Gastrocnemius medialis (tissue), 4 donors: ENCODE data around the gene LINC01488. TPM values are rescaled to one million over a fixed set of nuclear protein-coding genes. Genes with fewer than 3 reads are reported as not detected.

Experiments
- ATAC-seq, 2 donors: fragments of 150-250 bp; one replicate each; pipeline ENCODE4 v1.9.1; 2016
- DNase-seq, 2 donors: peaks; one replicate each; pipeline ENCODE4 v3.0.0-alpha.2; 2019
- H3K27ac ChIP-seq, 4 donors: fragments of 200-600 bp; sonication (generic); 1 replicate in 1 of 4; 2 replicates in 3 of 4; pipeline ENCODE4 v1.5.1; 2016 to 2018; ENCODE audit warnings: mild to moderate bottlenecking in 2 of 4, moderate library complexity in 1 of 4
- H3K27me3 ChIP-seq, 3 donors: fragments of 200-600 bp; sonication (generic) in 2 of 3; 1 replicate in 1 of 3; 2 replicates in 2 of 3; pipeline versions ENCODE4 v1.5.1 to v1.6.0; 2016 to 2019; ENCODE audit warnings: mild to moderate bottlenecking in 1 of 3, moderate library complexity in 1 of 3
- H3K36me3 ChIP-seq, 2 donors: fragments of 200-600 bp; sonication (generic) in 1 of 2; one replicate each; pipeline ENCODE4 v1.5.1; 2017 to 2018
- H3K4me1 ChIP-seq, 2 donors: fragments of 200-600 bp; sonication (generic) in 1 of 2; one replicate each; pipeline ENCODE4 v1.5.1; 2016 to 2017; ENCODE audit warnings: mild to moderate bottlenecking in 2 of 2
- H3K4me3 ChIP-seq, 4 donors: fragments of 200-600 bp; sonication (generic) in 3 of 4; 1 replicate in 1 of 4; 2 replicates in 3 of 4; pipeline ENCODE4 v1.5.1; 2016 to 2019; ENCODE audit warnings: mild to moderate bottlenecking in 2 of 4
- H3K9me3 ChIP-seq, 3 donors: fragments of 200-600 bp; sonication (generic) in 2 of 3; 1 replicate in 1 of 3; 2 replicates in 2 of 3; pipeline ENCODE4 v1.5.1; 2016 to 2019
- POLR2A ChIP-seq, 2 donors: fragments of 450-650 bp; IDR thresholded peaks; one replicate each; pipeline ENCODE4 v1.6.1; 2017; ENCODE audit warnings: antibody characterized with exemption in 2 of 2, mild to moderate bottlenecking in 2 of 2, moderate library complexity in 2 of 2
- in situ Hi-C, 4 donors: fragments of 200-750 bp; cut with MboI; loops; one replicate each; pipeline versions ENCODE4 v1.15.0 to v1.8.0; 2017; ENCODE audit warnings: low sequenced_read_pairs in 4 of 4
- intact Hi-C: fragments of 100-400 bp; cut with DNase I; formaldehyde crosslinking; loops from one replicate; pipeline ENCODE4 v1.15.1; 2023; ENCODE audit warnings: low total_unique reads
- total RNA-seq, 4 donors: library from RNA; depleted of rRNA; stranded (reverse); fragments of >200 nt; gene quantifications; one replicate each; pipeline versions ENCODE4 v1.1.0 to v1.2.3, GENCODE V29; 2016
- TF ChIP-seq, protein P1 (sequence below), 5 experiments: fragments of 450-650 bp in 3 of 5; fragments of 200-600 bp in 2 of 5; sonication (generic) in 2 of 5; IDR thresholded peaks in 4 of 5; conservative IDR thresholded peaks in 1 of 5; 1 replicate in 4 of 5; 2 replicates in 1 of 5; pipeline ENCODE4 v1.5.1; 2016 to 2019; ENCODE audit warnings: antibody characterized with exemption in 5 of 5, mild to moderate bottlenecking in 3 of 5, moderate library complexity in 3 of 5

The LINC01488 gene
- total RNA-seq, 4 donors from 2014 or later = not detected

DNA sequence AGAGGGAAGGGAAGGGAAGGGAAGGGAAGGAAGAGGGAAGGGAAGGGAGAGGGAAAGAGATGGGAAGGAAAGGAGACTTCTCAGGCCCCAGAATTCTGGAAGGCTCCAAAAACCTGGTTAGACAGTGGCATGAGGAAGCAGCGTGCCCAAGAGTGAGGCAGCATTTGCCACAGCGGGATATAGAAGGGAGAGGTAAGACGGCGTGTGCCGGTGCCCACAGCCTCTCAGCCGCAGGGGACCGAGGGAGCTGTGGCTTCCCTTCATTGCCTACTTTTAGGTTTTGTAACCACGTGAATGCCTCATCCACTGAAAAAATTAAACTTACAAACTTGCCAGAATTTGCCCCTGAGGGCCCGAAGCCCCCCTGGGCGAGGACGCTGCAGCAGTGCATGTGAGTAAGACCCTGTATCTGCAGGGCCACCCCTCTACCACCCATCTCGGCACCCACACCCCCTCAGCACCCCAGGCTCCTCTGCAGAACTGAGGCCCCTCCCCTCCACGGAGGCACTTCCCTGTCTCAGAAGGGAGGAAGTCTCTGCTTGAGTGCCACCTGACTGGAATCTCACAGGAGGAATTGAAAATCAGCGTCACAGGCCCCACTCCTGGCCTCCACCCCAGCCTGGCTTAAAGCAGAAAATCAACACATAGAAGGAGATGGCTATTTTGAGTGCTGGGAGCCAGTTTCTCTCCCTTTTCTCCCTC lies 58.1 kb downstream of the LINC01488 start:
- H3K27ac ChIP-seq = peak overlapping the region in 2 of 4 donors; percentile 28 to 54
- DNase-seq (peak in 1 of 2 donors; percentile 23), ATAC-seq (peak; percentile 33 to 44)
- TF ChIP-seq, protein P1, sequence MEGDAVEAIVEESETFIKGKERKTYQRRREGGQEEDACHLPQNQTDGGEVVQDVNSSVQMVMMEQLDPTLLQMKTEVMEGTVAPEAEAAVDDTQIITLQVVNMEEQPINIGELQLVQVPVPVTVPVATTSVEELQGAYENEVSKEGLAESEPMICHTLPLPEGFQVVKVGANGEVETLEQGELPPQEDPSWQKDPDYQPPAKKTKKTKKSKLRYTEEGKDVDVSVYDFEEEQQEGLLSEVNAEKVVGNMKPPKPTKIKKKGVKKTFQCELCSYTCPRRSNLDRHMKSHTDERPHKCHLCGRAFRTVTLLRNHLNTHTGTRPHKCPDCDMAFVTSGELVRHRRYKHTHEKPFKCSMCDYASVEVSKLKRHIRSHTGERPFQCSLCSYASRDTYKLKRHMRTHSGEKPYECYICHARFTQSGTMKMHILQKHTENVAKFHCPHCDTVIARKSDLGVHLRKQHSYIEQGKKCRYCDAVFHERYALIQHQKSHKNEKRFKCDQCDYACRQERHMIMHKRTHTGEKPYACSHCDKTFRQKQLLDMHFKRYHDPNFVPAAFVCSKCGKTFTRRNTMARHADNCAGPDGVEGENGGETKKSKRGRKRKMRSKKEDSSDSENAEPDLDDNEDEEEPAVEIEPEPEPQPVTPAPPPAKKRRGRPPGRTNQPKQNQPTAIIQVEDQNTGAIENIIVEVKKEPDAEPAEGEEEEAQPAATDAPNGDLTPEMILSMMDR (IDR thresholded peaks at IDR 0.05 in 4 of 5, conservative IDR thresholded peaks at IDR 0.05 in 1 of 5) = no peak
- TF ChIP-seq POLR2A (IDR thresholded peaks at IDR 0.05) = no peak
- intact Hi-C loops = no loop called here
- in situ Hi-C loops = no loop called here
- no peaks in the 10 kb centered on the region for H3K36me3 ChIP-seq
- H3K4me3 ChIP-seq = peak overlapping the region in 3 of 4 donors; percentile 0 to 43 (median 21)
- H3K27me3 ChIP-seq = peaks cover 0 to 3% (median 0%) of the 10 kb centered on the region in 3 donors
- no peaks in the 10 kb centered on the region for H3K9me3 ChIP-seq
- peaks cover 20 to 22% of the 10 kb centered on the region in 2 donors for H3K4me1 ChIP-seq

- DNase-seq = peak in 1 of 2 donors; percentile 21
- peak overlapping the region in 3 of 4 donors; percentile 0 to 43 (median 21) for H3K4me3 ChIP-seq
Measured at GRCh38 chr11:69540118-69541000, 58.9 kb downstream of the LINC01488 start.

DNA sequence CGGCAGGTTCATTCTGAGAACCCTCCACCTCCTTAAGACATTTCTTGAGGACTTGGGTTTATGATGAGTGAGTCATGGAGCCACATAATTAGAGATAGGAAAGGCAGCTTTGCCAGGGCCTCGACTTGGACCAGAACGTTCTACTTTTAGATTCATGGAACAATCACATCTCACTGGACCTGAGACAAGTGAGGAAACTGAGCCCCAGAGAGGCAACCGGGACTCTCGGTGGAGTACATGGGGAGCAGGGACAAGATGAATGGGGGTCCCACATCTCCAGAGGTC lies 59.5 kb downstream of the LINC01488 start:
- no peak overlapping the region for H3K4me3 ChIP-seq
- no peaks in the 10 kb centered on the region for H3K36me3 ChIP-seq
- intact Hi-C loops (no loop called here), in situ Hi-C loops (no loop called here)
- H3K27ac ChIP-seq = no peak overlapping the region
- peaks cover 20 to 22% of the 10 kb centered on the region in 2 donors for H3K4me1 ChIP-seq
- no peaks in the 10 kb centered on the region for H3K9me3 ChIP-seq
- no peak for TF ChIP-seq POLR2A (IDR thresholded peaks at IDR 0.05)
- TF ChIP-seq, protein P1 (IDR thresholded peaks at IDR 0.05 in 4 of 5, conservative IDR thresholded peaks at IDR 0.05 in 1 of 5) = no peak
- no peak for ATAC-seq
- DNase-seq = no peak
- peaks cover 3 to 5% (median 4%) of the 10 kb centered on the region in 3 donors for H3K27me3 ChIP-seq

More at GRCh38 chr11:69540118-69541000, 58.9 kb downstream of the LINC01488 start:
- peaks cover 0 to 4% (median 3%) of the 10 kb centered on the region in 3 donors for H3K27me3 ChIP-seq
- TF ChIP-seq POLR2A (IDR thresholded peaks at IDR 0.05) = no peak
- TF ChIP-seq, protein P1 (IDR thresholded peaks at IDR 0.05 in 4 of 5, conservative IDR thresholded peaks at IDR 0.05 in 1 of 5) = peak in 1 of 5 experiments; percentile 24
- peaks cover 20 to 22% of the 10 kb centered on the region in 2 donors for H3K4me1 ChIP-seq
- H3K27ac ChIP-seq = peak overlapping the region in 2 of 4 donors; percentile 28 to 54
- intact Hi-C loops = no loop called here
- H3K36me3 ChIP-seq = no peaks in the 10 kb centered on the region
- no peaks in the 10 kb centered on the region for H3K9me3 ChIP-seq
- in situ Hi-C loops = no loop called here
- ATAC-seq = peak; percentile 42 to 64

- Histone ChIP-seq H3K27ac (no peak overlapping the region), H3K9me3 (no peaks in the 10 kb centered on the region), H3K4me3 (no peak overlapping the region), H3K4me1 (peaks cover 20 to 22% of the 10 kb centered on the region in 2 donors), H3K36me3 (no peaks in the 10 kb centered on the region), H3K27me3 (peaks cover 3 to 10% (median 4%) of the 10 kb centered on the region in 3 donors)
- no peak for ATAC-seq
- intact Hi-C loops = no loop called here
- no peak for DNase-seq
- TF ChIP-seq POLR2A (IDR thresholded peaks at IDR 0.05) = no peak
- TF ChIP-seq, protein P1 (IDR thresholded peaks at IDR 0.05 in 4 of 5, conservative IDR thresholded peaks at IDR 0.05 in 1 of 5) = no peak
- in situ Hi-C loops = no loop called here
Measured at GRCh38 chr11:69541501-69542313, 60.2 kb downstream of the LINC01488 start.
